DND-41 (cell line): ENCODE results near the gene RAMP2.
A peak's percentile ranks its signal among the peaks of the same experiment; 100 is the strongest.

ENCODE experiments used
- ATAC-seq: fragments of 200-7000 bp; cut with Tn5 transposase; 3 replicates; pipeline ENCODE4 v1.9.1; 2021; ENCODE audit warnings: low read depth; ENCODE audit not compliant: insufficient read depth
- DNase-seq: peaks from one replicate; pipeline ENCODE4 v3.0.0-alpha.2; 2020
- H2AFZ ChIP-seq: 2 replicates; pipeline ENCODE4 v1.6.0; 2012; ENCODE audit warnings: low read depth, low read length
- H3K27ac ChIP-seq: 2 replicates; pipeline ENCODE4 v1.5.1; 2012; ENCODE audit warnings: low read length, inconsistent platforms
- H3K27me3 ChIP-seq: fragments of 200-600 bp; sonication (generic); 2 replicates; pipeline ENCODE4 v1.6.0; 2012; ENCODE audit warnings: low read length, mild to moderate bottlenecking, inconsistent platforms; ENCODE audit not compliant: insufficient read depth, poor library complexity
- H3K36me3 ChIP-seq: 2 replicates; pipeline ENCODE4 v1.5.1; 2012; ENCODE audit warnings: low read length, inconsistent platforms; ENCODE audit not compliant: insufficient read depth
- H3K4me1 ChIP-seq: 2 replicates; pipeline ENCODE4 v1.5.1; 2012; ENCODE audit warnings: mild to moderate bottlenecking, low read length; ENCODE audit not compliant: insufficient read depth
- H3K4me2 ChIP-seq: 2 replicates; pipeline ENCODE4 v1.6.0; 2012; ENCODE audit warnings: mild to moderate bottlenecking, moderate library complexity, low read length, inconsistent platforms; ENCODE audit not compliant: insufficient read depth
- H3K4me3 ChIP-seq, 2 experiments: fragments of 200-600 bp in 1 of 2; shearing (Covaris generic) in 1 of 2; 2 replicates each; pipeline ENCODE4 v1.5.1; 2012 to 2016; ENCODE audit warnings: inconsistent platforms in 2 of 2, low read length in 2 of 2, mild to moderate bottlenecking in 2 of 2, low read depth in 1 of 2, moderate library complexity in 1 of 2
- H3K79me2 ChIP-seq: 2 replicates; pipeline ENCODE4 v1.6.0; 2012; ENCODE audit warnings: low read length, inconsistent platforms; ENCODE audit not compliant: insufficient read depth
- H3K9ac ChIP-seq: 2 replicates; pipeline ENCODE4 v1.6.0; 2012; ENCODE audit warnings: low read depth, mild to moderate bottlenecking, inconsistent platforms, low read length, moderate library complexity
- H3K9me3 ChIP-seq: 2 replicates; pipeline ENCODE4 v1.5.1; 2012; ENCODE audit warnings: low read length, moderate library complexity, mild to moderate bottlenecking, inconsistent platforms; ENCODE audit not compliant: insufficient read depth, severe bottlenecking
- H4K20me1 ChIP-seq: 2 replicates; pipeline ENCODE4 v1.6.0; 2012; ENCODE audit warnings: low read length; ENCODE audit not compliant: insufficient read depth
- EZH2 ChIP-seq: IDR thresholded peaks from 3 replicates; pipeline ENCODE4 v1.6.1; 2012; ENCODE audit warnings: borderline replicate concordance, low read depth, mild to moderate bottlenecking, moderate library complexity, low read length, inconsistent platforms; ENCODE audit not compliant: severe bottlenecking
- TF ChIP-seq, protein P1 (sequence below): IDR thresholded peaks from 2 replicates; pipeline ENCODE4 v1.5.1; 2012; ENCODE audit warnings: borderline replicate concordance, low read length, moderate library complexity, mild to moderate bottlenecking; ENCODE audit not compliant: poor library complexity, severe bottlenecking; ENCODE audit errors: extremely low read depth

The RAMP2 gene

DNA sequence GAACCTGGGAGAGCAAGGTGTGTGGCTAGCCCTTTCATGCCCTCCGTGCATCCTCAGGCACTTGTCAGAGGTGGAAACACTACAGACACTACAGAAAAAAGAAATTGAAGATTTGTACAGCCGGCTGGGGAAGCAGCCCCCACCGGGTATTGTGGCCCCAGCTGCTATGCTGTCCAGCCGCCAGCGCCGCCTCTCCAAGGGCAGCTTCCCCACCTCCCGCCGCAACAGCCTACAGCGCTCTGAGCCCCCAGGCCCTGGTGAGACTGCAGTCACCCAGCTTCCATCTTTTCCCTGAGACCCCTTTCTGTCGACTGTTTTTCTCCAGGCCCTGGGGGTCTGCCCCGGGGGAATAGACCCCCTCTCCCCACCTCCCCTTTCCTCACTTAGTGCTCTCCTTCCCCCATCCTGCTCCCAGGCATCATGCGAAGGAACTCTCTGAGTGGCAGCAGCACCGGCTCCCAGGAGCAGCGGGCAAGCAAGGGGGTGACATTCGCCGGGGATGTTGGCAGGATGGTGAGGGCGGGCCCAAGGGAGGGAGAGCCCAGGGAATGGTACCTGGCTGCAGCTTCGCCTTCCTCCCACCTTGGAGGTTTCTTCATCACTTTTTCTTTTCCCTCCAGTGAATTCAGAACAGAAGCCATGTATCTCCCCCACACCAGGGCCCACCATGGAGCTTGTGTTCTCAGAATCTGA, 35.2 kb downstream of the RAMP2 start:
- no peaks in the 10 kb centered on the region for H3K27me3 ChIP-seq
- H3K9me3 ChIP-seq = no peaks in the 10 kb centered on the region
- H2AFZ ChIP-seq = no peak overlapping the region
- DNase-seq (no peak), ATAC-seq (no peak)
- H3K4me3 ChIP-seq = no peak overlapping the region
- peaks cover 14% of the 10 kb centered on the region for H3K36me3 ChIP-seq
- H4K20me1 ChIP-seq = no peaks in the 10 kb centered on the region
- no peak overlapping the region for H3K9ac ChIP-seq
- no peak overlapping the region for H3K4me2 ChIP-seq
- peaks cover 19% of the 10 kb centered on the region for H3K79me2 ChIP-seq
- TF ChIP-seq EZH2 = no peak
- TF ChIP-seq, protein P1, sequence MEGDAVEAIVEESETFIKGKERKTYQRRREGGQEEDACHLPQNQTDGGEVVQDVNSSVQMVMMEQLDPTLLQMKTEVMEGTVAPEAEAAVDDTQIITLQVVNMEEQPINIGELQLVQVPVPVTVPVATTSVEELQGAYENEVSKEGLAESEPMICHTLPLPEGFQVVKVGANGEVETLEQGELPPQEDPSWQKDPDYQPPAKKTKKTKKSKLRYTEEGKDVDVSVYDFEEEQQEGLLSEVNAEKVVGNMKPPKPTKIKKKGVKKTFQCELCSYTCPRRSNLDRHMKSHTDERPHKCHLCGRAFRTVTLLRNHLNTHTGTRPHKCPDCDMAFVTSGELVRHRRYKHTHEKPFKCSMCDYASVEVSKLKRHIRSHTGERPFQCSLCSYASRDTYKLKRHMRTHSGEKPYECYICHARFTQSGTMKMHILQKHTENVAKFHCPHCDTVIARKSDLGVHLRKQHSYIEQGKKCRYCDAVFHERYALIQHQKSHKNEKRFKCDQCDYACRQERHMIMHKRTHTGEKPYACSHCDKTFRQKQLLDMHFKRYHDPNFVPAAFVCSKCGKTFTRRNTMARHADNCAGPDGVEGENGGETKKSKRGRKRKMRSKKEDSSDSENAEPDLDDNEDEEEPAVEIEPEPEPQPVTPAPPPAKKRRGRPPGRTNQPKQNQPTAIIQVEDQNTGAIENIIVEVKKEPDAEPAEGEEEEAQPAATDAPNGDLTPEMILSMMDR = no peak
- H3K4me1 ChIP-seq = peaks cover 27% of the 10 kb centered on the region
- H3K27ac ChIP-seq = no peak overlapping the region

- Histone ChIP-seq H2AFZ (no peak overlapping the region), H3K79me2 (peaks cover 19% of the 10 kb centered on the region), H3K4me2 (peak overlapping the region; percentile 91), H4K20me1 (no peaks in the 10 kb centered on the region), H3K27ac (peak overlapping the region; percentile 75; the same call in 1 of the 2 replicates), H3K9ac (peak overlapping the region; percentile 78), H3K36me3 (peaks cover 14% of the 10 kb centered on the region), H3K4me1 (peaks cover 27% of the 10 kb centered on the region), H3K4me3 (peak overlapping the region; percentile 82 to 98; a peak in 3 of 4 replicates), H3K9me3 (no peaks in the 10 kb centered on the region), H3K27me3 (no peaks in the 10 kb centered on the region)
- TF ChIP-seq, protein P1 = no peak
- TF ChIP-seq EZH2 = no peak
- no peak for DNase-seq
- ATAC-seq = no peak
Observed at GRCh38 chr17:42797067-42798007, 36.3 kb downstream of the RAMP2 start.

- H3K79me2 ChIP-seq = peaks cover 19% of the 10 kb centered on the region
- peak overlapping the region; percentile 91 for H3K4me2 ChIP-seq
- peak overlapping the region; percentile 78 for H3K9ac ChIP-seq
- no peak for ATAC-seq
- H3K4me3 ChIP-seq = peak overlapping the region; percentile 82 to 98
- H3K4me1 ChIP-seq = peaks cover 27% of the 10 kb centered on the region
- H3K36me3 ChIP-seq = peaks cover 14% of the 10 kb centered on the region
- H3K27ac ChIP-seq = peak overlapping the region; percentile 75
- H2AFZ ChIP-seq = peak overlapping the region; percentile 98
- H3K27me3 ChIP-seq = no peaks in the 10 kb centered on the region
- DNase-seq = no peak
- H3K9me3 ChIP-seq = no peaks in the 10 kb centered on the region
- no peaks in the 10 kb centered on the region for H4K20me1 ChIP-seq
- TF ChIP-seq EZH2 = no peak
Observed at GRCh38 chr17:42798011-42798382, 37.0 kb downstream of the RAMP2 start.
